Keratinocyte (primary cell): Measurements from ENCODE around the gene JAKMIP1.

Experiments
- CTCF ChIP-seq, 3 experiments: IDR thresholded peaks in 1 of 3; conservative IDR thresholded peaks in 1 of 3; optimal IDR thresholded peaks in 1 of 3; 2 replicates in 2 of 3; 3 replicates in 1 of 3; pipeline versions ENCODE3 to v1.5.1; 2011; ENCODE audit warnings: low read length in 3 of 3, mild to moderate bottlenecking in 3 of 3, moderate library complexity in 2 of 3, control low read depth in 1 of 3, inconsistent platforms in 1 of 3; ENCODE audit not compliant: insufficient read depth in 2 of 3; ENCODE audit errors: extremely low read depth in 1 of 3
- EZH2 ChIP-seq: IDR thresholded peaks from one replicate; pipeline ENCODE4 v1.6.1; 2012; ENCODE audit warnings: inconsistent platforms, mild to moderate bottlenecking, low read length, moderate library complexity

GRCh38 chr4:6012200-6012599 is 188.1 kb downstream of the JAKMIP1 start:
- TF ChIP-seq CTCF (optimal IDR thresholded peaks at IDR 0.05 in 1 of 3, IDR thresholded peaks at IDR 0.05 in 1 of 3, conservative IDR thresholded peaks at IDR 0.05 in 1 of 3; ENCODE audit: extremely low read depth in 1 of 3, insufficient read depth in 2 of 3, low read length in 3 of 3) = no peak
- no peak for TF ChIP-seq EZH2
